HUES64 (cell line): ENCODE data around the gene HIVEP1.
A peak's percentile ranks its signal among the peaks of the same experiment; 100 is the strongest.

Experiments
- H3K27ac ChIP-seq: 2 replicates; pipeline ENCODE4 v1.7.0; 2013; ENCODE audit warnings: low read depth, low read length, inconsistent platforms
- H3K27me3 ChIP-seq: 2 replicates; pipeline ENCODE4 v1.6.1; 2013; ENCODE audit warnings: mild to moderate bottlenecking, low read length; ENCODE audit not compliant: insufficient read depth
- H3K36me3 ChIP-seq: 2 replicates; pipeline ENCODE4 v1.6.1; 2013; ENCODE audit warnings: mild to moderate bottlenecking, low read length; ENCODE audit not compliant: insufficient read depth
- H3K4me1 ChIP-seq: 2 replicates; pipeline ENCODE4 v1.6.1; 2013; ENCODE audit warnings: mild to moderate bottlenecking, low read length, moderate library complexity; ENCODE audit not compliant: insufficient read depth
- H3K4me3 ChIP-seq: 2 replicates; pipeline ENCODE4 v1.5.1; 2013; ENCODE audit warnings: mild to moderate bottlenecking, low read length, moderate library complexity
- H3K9ac ChIP-seq: 2 replicates; pipeline ENCODE4 v1.6.1; 2013; ENCODE audit warnings: mild to moderate bottlenecking, low read depth, low read length
- H3K9me3 ChIP-seq: 2 replicates; pipeline ENCODE4 v1.6.1; 2013; ENCODE audit warnings: low read depth, low read length; ENCODE audit not compliant: insufficient read depth
- WGBS: fragments of 150-250, 120-280 bp; methylation state at CpG from one replicate; pipeline ENCODE4 v1.1.7; 2013; ENCODE audit warnings: missing lambda C conversion rate; 5-methylcytosine and 5-hydroxymethylcytosine counted together

Gene HIVEP1

DNA sequence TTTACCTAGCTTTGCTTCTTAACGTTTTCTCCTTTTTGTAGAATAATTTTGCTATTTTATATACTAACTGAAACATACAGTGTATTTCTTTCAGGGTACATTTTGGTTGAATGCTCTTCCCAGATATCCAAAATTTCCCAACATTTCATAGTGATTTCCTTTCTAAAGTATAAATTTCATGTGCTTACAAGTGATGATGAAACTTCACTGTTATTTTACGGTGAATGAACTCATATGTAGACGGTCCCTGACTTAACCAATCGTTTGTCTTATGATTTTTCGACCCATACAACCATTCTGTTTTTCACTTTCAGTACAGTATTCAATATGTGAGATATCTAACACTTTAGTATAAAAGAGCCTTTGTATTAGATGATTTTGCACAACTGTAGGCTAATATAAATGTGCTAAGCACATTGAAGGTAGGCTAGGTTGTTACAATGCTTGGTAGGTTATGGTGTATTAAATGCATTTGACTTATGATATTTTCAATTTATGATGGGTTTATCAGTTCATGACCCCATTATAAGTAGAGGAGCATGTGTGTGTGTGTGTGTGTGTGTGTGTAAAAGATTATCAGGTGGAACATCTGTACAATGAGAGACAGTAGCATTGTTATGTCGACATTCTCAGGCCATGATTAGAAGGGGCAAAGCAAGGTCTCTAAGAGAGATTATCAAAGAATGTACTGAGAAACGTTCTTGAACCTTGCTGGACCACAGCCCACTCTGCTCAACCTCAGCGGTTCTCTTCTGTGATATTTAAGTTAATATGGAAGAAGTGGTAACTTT lies 20.9 kb downstream of the HIVEP1 start:
- H3K9ac ChIP-seq = no peak overlapping the region
- peaks cover 2% of the 10 kb centered on the region; the same call in 1 of the 2 replicates for H3K9me3 ChIP-seq
- peaks cover 15% of the 10 kb centered on the region; the same call in 1 of the 2 replicates for H3K36me3 ChIP-seq
- WGBS = 95% methylated on average over 6 of the region's 8 CpGs
- no peaks in the 10 kb centered on the region for H3K27me3 ChIP-seq
- H3K27ac ChIP-seq = no peak overlapping the region
- H3K4me1 ChIP-seq = peaks cover 18% of the 10 kb centered on the region
- no peak overlapping the region for H3K4me3 ChIP-seq

DNA sequence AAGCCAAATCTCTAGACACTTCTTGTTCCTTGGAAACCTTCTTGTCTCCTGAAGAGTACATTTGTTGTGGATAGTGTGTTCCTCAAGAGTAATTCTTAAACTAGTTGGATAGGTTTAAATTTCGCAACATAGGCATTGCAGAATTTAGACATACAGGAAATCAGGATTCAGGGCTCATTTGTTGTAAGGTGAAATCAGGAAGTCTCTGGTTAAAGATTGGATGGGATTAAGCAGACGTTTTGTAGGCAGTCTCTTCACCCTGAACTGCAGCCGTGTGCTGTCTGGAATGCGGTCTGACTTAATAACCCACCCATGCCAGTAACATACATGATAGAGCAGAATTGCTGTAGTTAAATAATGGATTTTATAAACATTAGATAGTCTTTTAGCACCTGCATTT lies 21.7 kb downstream of the HIVEP1 start:
- Histone ChIP-seq H3K36me3 (peaks cover 9% of the 10 kb centered on the region; the same call in 1 of the 2 replicates), H3K27me3 (no peaks in the 10 kb centered on the region), H3K9me3 (peaks cover 2% of the 10 kb centered on the region; the same call in 1 of the 2 replicates), H3K27ac (no peak overlapping the region), H3K4me3 (no peak overlapping the region), H3K4me1 (peaks cover 18% of the 10 kb centered on the region), H3K9ac (no peak overlapping the region)
- 86% methylated on average over 3 of the region's 4 CpGs for WGBS

DNA sequence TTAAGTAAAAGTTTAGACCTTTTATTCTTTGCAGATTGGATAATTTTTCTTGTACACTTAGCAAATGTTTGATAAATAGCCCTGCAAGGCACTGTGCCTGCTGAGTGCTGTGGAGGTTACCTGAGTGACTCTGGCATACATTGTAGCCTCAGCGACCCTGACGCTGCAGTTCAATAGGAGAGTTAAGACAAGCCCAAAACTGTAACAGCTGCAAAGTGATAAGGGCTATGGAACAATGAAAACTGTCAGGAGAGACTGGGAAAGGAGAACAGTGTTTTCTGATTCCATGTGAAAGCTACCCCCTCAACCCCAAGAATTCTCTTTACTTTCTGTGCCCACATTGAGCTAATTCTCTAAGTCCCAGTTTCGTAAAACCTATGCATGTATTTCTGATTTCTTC lies 22.2 kb downstream of the HIVEP1 start:
- Histone ChIP-seq H3K9me3 (peaks cover 2% of the 10 kb centered on the region; the same call in 1 of the 2 replicates), H3K9ac (no peak overlapping the region), H3K36me3 (peaks cover 3% of the 10 kb centered on the region; the same call in 1 of the 2 replicates), H3K27ac (no peak overlapping the region), H3K27me3 (no peaks in the 10 kb centered on the region), H3K4me1 (peaks cover 23% of the 10 kb centered on the region), H3K4me3 (no peak overlapping the region)
- WGBS = 90% methylated on average over 3 of the region's 3 CpGs

DNA sequence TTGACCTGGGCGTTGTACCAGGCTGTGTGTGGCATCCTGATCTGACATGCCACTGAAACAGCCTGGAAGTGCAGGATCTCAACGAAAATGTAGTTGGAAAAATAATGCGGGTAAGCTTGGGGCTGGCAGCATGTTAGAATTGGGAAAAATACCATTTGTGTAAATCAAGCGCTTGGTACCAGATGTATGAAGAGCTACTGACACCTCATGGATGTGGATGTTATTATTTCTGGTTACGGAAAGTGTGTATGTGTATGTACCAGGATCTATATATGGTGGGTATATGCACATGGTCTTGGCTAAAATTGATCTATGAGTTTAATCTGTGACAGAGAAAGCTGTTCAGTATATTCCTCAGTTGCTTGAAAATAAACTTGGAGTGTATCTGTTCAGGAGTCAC lies 22.7 kb downstream of the HIVEP1 start:
- 92% methylated on average over 5 of the region's 5 CpGs for WGBS
- Histone ChIP-seq H3K27ac (no peak overlapping the region), H3K4me1 (peaks cover 28% of the 10 kb centered on the region), H3K27me3 (no peaks in the 10 kb centered on the region), H3K9me3 (no peaks in the 10 kb centered on the region), H3K4me3 (no peak overlapping the region), H3K9ac (no peak overlapping the region), H3K36me3 (no peaks in the 10 kb centered on the region)

DNA sequence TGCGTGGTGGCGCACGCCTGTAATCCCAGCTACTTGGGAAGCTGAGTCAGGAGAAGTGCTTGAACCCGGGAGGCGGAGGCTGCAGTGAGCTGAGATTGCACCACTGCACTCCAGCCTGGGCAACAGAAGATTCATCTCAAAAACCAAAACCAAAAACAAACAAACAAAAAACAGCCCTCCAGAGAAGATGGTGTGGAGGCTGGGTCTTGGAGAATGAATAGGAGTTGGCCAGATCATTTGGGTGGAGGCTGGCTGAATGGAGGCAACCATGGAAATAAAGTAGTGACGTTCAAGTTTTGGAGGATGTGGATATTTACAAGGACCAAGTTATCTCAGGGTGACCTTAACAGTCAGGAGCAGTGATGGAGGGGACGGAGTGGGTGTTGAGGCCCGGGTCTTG lies 24.7 kb downstream of the HIVEP1 start:
- Histone ChIP-seq H3K9ac (no peak overlapping the region), H3K4me1 (peaks cover 24% of the 10 kb centered on the region), H3K27ac (no peak overlapping the region), H3K27me3 (no peaks in the 10 kb centered on the region), H3K36me3 (no peaks in the 10 kb centered on the region), H3K9me3 (no peaks in the 10 kb centered on the region), H3K4me3 (no peak overlapping the region)
- WGBS = 97% methylated on average over 8 of the region's 8 CpGs

DNA sequence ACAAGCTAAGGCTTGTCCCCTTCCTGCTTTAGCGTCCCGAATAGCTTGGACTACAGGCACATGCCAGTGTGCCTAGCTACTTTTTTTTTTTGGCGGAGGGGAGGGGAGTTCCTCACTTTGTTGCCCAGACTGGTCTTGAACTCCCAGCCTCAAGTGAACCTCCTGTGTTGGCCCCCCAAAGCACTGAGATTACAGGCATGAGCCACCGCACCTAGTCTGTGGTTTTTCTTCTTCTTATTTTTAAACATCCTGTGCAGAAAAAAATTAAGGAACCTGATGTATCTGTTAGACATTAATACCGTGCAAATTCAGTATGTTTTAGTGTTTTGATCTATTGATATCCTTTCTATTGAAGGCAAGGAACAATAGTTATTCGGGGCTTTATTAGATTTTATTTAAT lies 25.7 kb downstream of the HIVEP1 start:
- no peak overlapping the region for H3K4me3 ChIP-seq
- H3K4me1 ChIP-seq = peaks cover 24% of the 10 kb centered on the region
- no peak overlapping the region for H3K9ac ChIP-seq
- no peaks in the 10 kb centered on the region for H3K27me3 ChIP-seq
- no peaks in the 10 kb centered on the region for H3K36me3 ChIP-seq
- 92% methylated on average over 5 of the region's 6 CpGs for WGBS
- H3K9me3 ChIP-seq = no peaks in the 10 kb centered on the region
- no peak overlapping the region for H3K27ac ChIP-seq

DNA sequence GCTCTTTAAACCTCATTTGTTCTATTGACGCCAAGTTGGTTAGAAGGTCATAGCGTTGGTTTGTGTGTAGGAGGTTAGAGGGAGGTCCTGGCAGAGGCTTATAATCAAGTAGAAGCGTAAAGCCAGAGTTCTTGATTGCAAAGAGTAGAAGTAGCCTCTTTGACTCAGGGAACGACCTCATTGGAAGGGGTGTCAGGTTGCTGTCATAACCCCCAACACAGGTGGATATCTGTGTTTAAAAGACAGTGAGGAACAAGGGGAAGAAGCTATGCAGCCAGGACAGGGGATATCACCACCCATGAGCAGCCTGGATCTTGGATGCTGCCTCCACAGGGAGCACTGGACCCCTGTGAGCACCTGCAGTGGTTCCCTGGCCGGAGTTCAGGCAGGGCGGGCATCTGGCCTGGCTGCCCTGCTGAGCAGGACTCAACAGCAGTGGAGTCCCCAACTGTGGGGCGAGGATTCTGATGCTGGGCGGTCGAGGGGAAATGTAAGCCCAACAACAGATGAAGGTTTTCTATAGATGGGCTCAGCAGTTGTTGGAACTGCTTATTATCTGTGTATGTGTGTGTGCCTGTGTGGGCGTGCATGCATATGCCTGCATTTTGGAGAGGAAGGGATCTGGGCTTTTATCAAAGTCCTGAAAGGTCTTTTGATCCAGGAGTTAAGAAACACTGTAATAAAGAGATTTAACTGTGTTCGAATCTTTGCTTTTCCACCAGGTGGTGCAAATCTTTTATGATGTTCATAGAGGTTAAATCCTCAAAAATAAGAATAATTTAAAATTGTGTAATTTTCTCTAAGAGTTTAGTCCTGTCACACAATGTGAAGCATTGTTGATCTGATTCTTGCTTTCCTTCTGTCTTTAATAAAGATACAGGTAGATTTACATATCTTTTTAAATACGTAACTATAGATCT lies 27.7 kb downstream of the HIVEP1 start:
- Histone ChIP-seq H3K27me3 (no peaks in the 10 kb centered on the region), H3K36me3 (no peaks in the 10 kb centered on the region), H3K4me1 (peaks cover 13% of the 10 kb centered on the region), H3K27ac (peak overlapping the region; percentile 9; the same call in 1 of the 2 replicates), H3K9ac (no peak overlapping the region), H3K4me3 (no peak overlapping the region), H3K9me3 (no peaks in the 10 kb centered on the region)
- WGBS = 81% methylated on average over 11 of the region's 12 CpGs

DNA sequence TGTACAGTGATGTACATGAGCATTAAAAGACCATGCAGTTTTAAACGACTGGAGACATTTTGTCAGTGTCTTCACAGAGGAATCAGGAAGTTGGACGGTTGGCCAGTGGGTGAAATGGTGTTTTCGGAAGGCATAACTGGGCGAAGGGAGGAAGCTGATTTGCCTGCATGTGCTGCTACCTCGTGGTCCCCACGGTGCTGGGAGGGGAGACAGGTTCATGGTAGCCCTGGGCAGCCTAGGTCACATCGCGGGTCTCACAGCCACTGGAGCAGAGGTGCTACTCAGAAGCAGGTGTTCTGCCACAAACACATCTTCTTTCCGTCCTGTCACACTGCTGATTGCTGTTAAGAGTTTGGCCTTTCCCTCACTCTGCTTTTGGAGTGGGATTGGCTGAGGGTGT lies 35.2 kb downstream of the HIVEP1 start:
- no peak overlapping the region for H3K27ac ChIP-seq
- WGBS = 92% methylated on average over 9 of the region's 9 CpGs
- no peak overlapping the region for H3K9ac ChIP-seq
- no peaks in the 10 kb centered on the region for H3K4me1 ChIP-seq
- H3K27me3 ChIP-seq = no peaks in the 10 kb centered on the region
- no peak overlapping the region for H3K4me3 ChIP-seq
- no peaks in the 10 kb centered on the region for H3K36me3 ChIP-seq
- no peaks in the 10 kb centered on the region for H3K9me3 ChIP-seq

DNA sequence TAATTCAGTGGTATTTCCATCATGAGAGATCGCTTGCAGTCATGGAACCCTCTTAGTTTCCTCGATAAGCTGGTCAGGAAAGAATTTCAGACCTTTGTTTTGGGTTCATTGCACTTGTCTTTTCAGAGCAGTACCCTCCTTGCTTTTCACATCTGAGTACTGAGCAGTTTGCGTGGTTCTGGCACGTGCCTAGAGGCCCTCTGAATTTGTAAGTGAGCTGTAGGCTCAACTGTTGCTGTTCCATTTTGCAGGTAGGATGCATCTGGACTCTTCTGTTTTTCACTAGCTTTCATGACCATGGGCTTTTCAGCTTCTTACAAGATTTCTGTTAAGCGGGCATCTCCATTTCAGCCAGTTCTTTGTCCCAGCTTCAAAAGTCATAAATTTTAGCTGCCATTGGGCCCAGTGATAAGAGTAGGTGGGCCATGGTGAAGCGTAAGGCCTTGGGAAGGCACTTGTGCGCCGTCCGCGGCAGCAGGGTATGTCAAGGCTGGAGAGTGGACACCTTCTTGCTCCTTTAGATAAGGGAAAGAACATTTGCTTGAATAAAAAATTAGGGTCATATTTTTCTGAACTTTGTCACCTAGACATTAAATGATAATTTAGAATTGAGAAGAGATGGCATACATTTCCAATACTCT lies 35.8 kb downstream of the HIVEP1 start:
- Histone ChIP-seq H3K9me3 (no peaks in the 10 kb centered on the region), H3K36me3 (no peaks in the 10 kb centered on the region), H3K4me3 (no peak overlapping the region), H3K27me3 (no peaks in the 10 kb centered on the region), H3K4me1 (no peaks in the 10 kb centered on the region), H3K27ac (no peak overlapping the region), H3K9ac (no peak overlapping the region)
- WGBS = 91% methylated on average over 10 of the region's 10 CpGs

DNA sequence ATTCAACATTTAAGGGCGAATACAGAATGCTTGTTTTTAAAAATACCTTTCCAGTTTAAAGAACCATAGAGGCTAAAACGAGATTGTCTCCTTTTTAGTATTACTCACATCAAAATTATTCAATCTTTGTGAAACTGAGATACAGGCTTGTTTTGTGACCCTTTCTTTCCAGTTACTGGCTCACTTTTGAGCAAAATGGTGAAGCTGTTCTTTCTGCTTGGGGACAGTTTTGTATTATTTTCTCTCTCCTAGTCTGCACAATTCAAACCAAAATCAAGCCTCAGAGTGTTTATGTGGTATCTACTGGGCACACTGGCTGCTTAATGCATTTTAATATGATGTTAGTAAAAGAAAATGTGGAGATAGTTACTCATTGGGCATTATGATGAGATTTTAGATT lies 36.5 kb downstream of the HIVEP1 start:
- no peak overlapping the region for H3K9ac ChIP-seq
- H3K27me3 ChIP-seq = no peaks in the 10 kb centered on the region
- H3K4me1 ChIP-seq = no peaks in the 10 kb centered on the region
- no peaks in the 10 kb centered on the region for H3K9me3 ChIP-seq
- 92% methylated on average over 2 of the region's 2 CpGs for WGBS
- no peak overlapping the region for H3K27ac ChIP-seq
- no peaks in the 10 kb centered on the region for H3K36me3 ChIP-seq
- no peak overlapping the region for H3K4me3 ChIP-seq

DNA sequence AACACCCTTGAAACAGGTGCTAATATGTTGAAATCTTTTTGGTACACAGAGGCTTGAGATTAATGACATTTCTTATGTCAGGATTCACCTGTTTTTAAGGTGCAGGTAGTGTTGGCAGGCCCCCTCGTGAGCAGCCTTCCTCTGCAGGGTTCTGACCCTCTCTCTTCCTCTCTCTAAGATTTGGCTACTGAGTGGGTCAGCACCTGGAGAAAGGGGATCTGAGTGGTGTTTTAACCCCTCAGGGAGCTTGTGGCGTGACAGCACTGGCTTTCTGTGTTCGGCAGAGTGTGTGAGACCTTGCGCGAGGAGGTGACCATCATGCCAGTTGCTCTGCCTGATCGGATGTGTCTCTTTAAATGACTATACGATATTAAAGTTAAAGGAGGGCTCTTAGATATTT lies 37.1 kb downstream of the HIVEP1 start:
- Histone ChIP-seq H3K4me3 (no peak overlapping the region), H3K27ac (no peak overlapping the region), H3K4me1 (no peaks in the 10 kb centered on the region), H3K27me3 (no peaks in the 10 kb centered on the region), H3K36me3 (no peaks in the 10 kb centered on the region), H3K9me3 (no peaks in the 10 kb centered on the region), H3K9ac (no peak overlapping the region)
- 94% methylated on average over 7 of the region's 7 CpGs for WGBS
